ENCODE results near the gene NKX3-2. TPM values are rescaled to one million over a fixed set of nuclear protein-coding genes. Genes with fewer than 3 reads are reported as not detected.

NKX3-2 gene
- total RNA-seq, 1 experiment from 2014 or later, result 1.4 TPM

DNA sequence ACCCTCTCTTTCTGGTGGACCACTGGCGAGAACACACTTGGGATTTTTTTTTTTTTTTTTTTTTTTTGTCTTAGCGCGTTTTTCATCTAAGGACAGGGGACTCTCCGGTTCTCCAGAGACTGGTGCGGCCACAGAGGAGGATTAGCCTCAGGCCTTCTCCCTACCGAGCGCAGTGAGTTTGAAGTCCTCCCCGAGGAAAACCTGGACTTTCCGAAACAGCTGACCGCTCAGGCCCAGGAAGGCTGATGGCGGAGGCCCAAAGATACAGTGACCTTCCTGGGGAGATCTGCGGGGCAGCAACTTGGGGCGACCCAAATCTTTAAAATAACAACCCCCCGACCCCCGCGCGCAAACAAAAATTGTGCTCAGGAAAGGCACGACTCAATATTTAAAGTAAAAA, 9.2 kb downstream of the NKX3-2 start:
- Histone ChIP-seq H4K20me1 (ENCODE audit: insufficient read depth) (no peaks in the 10 kb centered on the region), H3K79me2 (ENCODE audit: insufficient read depth, low read length) (no peaks in the 10 kb centered on the region), H3K9me2 (ENCODE audit: insufficient read depth) (no peaks in the 10 kb centered on the region), H3K9me3 (ENCODE audit: control insufficient read depth in 1 of 2, insufficient read depth in 1 of 2, low read depth in 1 of 2, low read length in 2 of 2) (no peaks in the 10 kb centered on the region), H3K9ac (ENCODE audit: low read length) (no peak overlapping the region), H3K27me3 (ENCODE audit: insufficient read depth, low read length) (no peaks in the 10 kb centered on the region), H3K36me3 (ENCODE audit: control insufficient read depth in 1 of 2, insufficient read depth in 2 of 2, low read length in 2 of 2) (no peaks in the 10 kb centered on the region), H3K27ac (ENCODE audit: low read depth, low read length) (no peak overlapping the region), H3K4me1 (ENCODE audit: control insufficient read depth in 1 of 2, insufficient read depth in 2 of 2, low read length in 2 of 2) (no peaks in the 10 kb centered on the region), H3K4me2 (ENCODE audit: low read length) (no peak overlapping the region), H3K4me3 (replicated peaks in 1 of 2; ENCODE audit: low read depth in 1 of 2, low read length in 2 of 2) (no peak overlapping the region), H2AFZ (ENCODE audit: low read depth, low read length, poor library complexity, severe bottlenecking) (no peak overlapping the region)
- ChIA-PET RAD21 (ENCODE audit: low non-redundant PET in 1 of 2, low total read pairs in 2 of 2, uncharacterized antibody in 2 of 2, unreplicated experiment in 2 of 2) (no interaction called here), POLR2A (no interaction called here), CTCF (no interaction called here)
- TF ChIP-seq TCF7L2 (IDR thresholded peaks at IDR 0.05; ENCODE audit: borderline replicate concordance, extremely low read depth, insufficient read depth, insufficient read length) (no peak), POLR2A (IDR thresholded peaks at IDR 0.05; ENCODE audit: borderline replicate concordance, extremely low read depth, insufficient read depth, insufficient read length) (no peak), ELF1 (IDR thresholded peaks at IDR 0.05; ENCODE audit: borderline replicate concordance, low read depth) (no peak)
- TF ChIP-seq, protein P1, sequence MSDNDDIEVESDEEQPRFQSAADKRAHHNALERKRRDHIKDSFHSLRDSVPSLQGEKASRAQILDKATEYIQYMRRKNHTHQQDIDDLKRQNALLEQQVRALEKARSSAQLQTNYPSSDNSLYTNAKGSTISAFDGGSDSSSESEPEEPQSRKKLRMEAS (IDR thresholded peaks at IDR 0.05), result no peak
- DNase-seq (ENCODE audit: low read depth, low spot score) (no peak), ATAC-seq (no peak)
- BruUV-seq (replicated peaks), result no TSS peak
- intact Hi-C loops (cut with micrococcal nuclease), result no loop called here

DNA sequence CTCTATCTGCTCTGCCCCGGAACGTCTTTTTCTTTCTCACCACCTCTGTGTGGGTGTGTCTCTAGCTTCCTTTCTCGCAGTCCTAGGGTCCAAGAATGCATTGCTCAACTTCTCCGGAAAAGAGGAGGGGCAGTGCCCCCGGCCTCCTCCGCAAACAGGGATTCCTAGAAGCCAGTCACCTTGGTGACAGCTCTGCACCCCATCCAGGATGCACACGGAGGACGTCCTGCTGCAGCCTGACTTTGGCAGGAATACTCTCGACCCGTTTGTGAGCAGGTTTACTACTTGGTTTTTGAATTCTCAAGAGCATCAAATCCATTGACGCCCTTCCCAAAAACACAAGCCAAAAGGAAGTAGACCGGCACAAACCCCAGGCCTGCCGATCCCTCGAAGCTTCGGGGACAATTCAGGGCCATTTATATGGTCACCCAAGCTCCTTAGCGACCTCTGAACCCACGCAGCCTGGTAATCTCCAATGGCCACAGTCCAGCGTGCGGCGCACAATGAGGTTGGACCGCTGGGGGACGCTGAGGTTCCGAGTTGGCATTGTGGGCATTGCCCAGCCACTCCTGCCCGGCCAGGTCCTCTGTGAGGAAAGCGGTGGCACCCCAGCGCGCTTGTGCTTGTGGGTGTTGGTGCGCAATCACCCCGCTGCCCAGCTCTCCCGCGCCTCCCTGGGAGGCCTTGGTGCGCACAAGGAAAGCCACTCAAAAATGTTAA, 9.8 kb downstream of the NKX3-2 start:
- H3K79me2 ChIP-seq (ENCODE audit: insufficient read depth, low read length), result no peaks in the 10 kb centered on the region
- no peak overlapping the region for H3K27ac ChIP-seq (ENCODE audit: low read depth, low read length)
- DNase-seq (ENCODE audit: low read depth, low spot score) (no peak), ATAC-seq (no peak)
- ChIA-PET POLR2A (no interaction called here), RAD21 (ENCODE audit: low non-redundant PET in 1 of 2, low total read pairs in 2 of 2, uncharacterized antibody in 2 of 2, unreplicated experiment in 2 of 2) (no interaction called here), CTCF (no interaction called here)
- H3K4me2 ChIP-seq (ENCODE audit: low read length), result no peak overlapping the region
- H3K9me2 ChIP-seq (ENCODE audit: insufficient read depth), result no peaks in the 10 kb centered on the region
- BruUV-seq (replicated peaks), result no TSS peak
- no peak overlapping the region for H2AFZ ChIP-seq (ENCODE audit: low read depth, low read length, poor library complexity, severe bottlenecking)
- H3K4me1 ChIP-seq (ENCODE audit: control insufficient read depth in 1 of 2, insufficient read depth in 2 of 2, low read length in 2 of 2), result no peaks in the 10 kb centered on the region
- H3K27me3 ChIP-seq (ENCODE audit: insufficient read depth, low read length), result no peaks in the 10 kb centered on the region
- no peaks in the 10 kb centered on the region for H3K36me3 ChIP-seq (ENCODE audit: control insufficient read depth in 1 of 2, insufficient read depth in 2 of 2, low read length in 2 of 2)
- H4K20me1 ChIP-seq (ENCODE audit: insufficient read depth), result no peaks in the 10 kb centered on the region
- H3K9me3 ChIP-seq (ENCODE audit: control insufficient read depth in 1 of 2, insufficient read depth in 1 of 2, low read depth in 1 of 2, low read length in 2 of 2), result no peaks in the 10 kb centered on the region
- no peak overlapping the region for H3K4me3 ChIP-seq (replicated peaks in 1 of 2; ENCODE audit: low read depth in 1 of 2, low read length in 2 of 2)
- intact Hi-C loops (cut with micrococcal nuclease), result no loop called here
- no peak overlapping the region for H3K9ac ChIP-seq (ENCODE audit: low read length)
- no peak for TF ChIP-seq FOSL1 (IDR thresholded peaks at IDR 0.05; ENCODE audit: low read depth)
- TF ChIP-seq ZFX (IDR thresholded peaks at IDR 0.05), result no peak
- no peak for TF ChIP-seq ELF1 (IDR thresholded peaks at IDR 0.05; ENCODE audit: borderline replicate concordance, low read depth)
- no peak for TF ChIP-seq CBX3 (IDR thresholded peaks at IDR 0.05; ENCODE audit: low read depth)
- TF ChIP-seq JUND (IDR thresholded peaks at IDR 0.05), result no peak
- TF ChIP-seq, protein P1 (IDR thresholded peaks at IDR 0.05), result no peak
- TF ChIP-seq, protein P2, sequence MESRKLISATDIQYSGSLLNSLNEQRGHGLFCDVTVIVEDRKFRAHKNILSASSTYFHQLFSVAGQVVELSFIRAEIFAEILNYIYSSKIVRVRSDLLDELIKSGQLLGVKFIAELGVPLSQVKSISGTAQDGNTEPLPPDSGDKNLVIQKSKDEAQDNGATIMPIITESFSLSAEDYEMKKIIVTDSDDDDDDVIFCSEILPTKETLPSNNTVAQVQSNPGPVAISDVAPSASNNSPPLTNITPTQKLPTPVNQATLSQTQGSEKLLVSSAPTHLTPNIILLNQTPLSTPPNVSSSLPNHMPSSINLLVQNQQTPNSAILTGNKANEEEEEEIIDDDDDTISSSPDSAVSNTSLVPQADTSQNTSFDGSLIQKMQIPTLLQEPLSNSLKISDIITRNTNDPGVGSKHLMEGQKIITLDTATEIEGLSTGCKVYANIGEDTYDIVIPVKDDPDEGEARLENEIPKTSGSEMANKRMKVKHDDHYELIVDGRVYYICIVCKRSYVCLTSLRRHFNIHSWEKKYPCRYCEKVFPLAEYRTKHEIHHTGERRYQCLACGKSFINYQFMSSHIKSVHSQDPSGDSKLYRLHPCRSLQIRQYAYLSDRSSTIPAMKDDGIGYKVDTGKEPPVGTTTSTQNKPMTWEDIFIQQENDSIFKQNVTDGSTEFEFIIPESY (IDR thresholded peaks at IDR 0.05; ENCODE audit: extremely low read depth, insufficient replicate concordance, low read length), result no peak
- TF ChIP-seq, protein P3, sequence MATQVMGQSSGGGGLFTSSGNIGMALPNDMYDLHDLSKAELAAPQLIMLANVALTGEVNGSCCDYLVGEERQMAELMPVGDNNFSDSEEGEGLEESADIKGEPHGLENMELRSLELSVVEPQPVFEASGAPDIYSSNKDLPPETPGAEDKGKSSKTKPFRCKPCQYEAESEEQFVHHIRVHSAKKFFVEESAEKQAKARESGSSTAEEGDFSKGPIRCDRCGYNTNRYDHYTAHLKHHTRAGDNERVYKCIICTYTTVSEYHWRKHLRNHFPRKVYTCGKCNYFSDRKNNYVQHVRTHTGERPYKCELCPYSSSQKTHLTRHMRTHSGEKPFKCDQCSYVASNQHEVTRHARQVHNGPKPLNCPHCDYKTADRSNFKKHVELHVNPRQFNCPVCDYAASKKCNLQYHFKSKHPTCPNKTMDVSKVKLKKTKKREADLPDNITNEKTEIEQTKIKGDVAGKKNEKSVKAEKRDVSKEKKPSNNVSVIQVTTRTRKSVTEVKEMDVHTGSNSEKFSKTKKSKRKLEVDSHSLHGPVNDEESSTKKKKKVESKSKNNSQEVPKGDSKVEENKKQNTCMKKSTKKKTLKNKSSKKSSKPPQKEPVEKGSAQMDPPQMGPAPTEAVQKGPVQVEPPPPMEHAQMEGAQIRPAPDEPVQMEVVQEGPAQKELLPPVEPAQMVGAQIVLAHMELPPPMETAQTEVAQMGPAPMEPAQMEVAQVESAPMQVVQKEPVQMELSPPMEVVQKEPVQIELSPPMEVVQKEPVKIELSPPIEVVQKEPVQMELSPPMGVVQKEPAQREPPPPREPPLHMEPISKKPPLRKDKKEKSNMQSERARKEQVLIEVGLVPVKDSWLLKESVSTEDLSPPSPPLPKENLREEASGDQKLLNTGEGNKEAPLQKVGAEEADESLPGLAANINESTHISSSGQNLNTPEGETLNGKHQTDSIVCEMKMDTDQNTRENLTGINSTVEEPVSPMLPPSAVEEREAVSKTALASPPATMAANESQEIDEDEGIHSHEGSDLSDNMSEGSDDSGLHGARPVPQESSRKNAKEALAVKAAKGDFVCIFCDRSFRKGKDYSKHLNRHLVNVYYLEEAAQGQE (IDR thresholded peaks at IDR 0.05; ENCODE audit: low read depth), result no peak
- TF ChIP-seq CEBPB (IDR thresholded peaks at IDR 0.05; ENCODE audit: low read depth), result no peak
- TF ChIP-seq EGR1 (IDR thresholded peaks at IDR 0.05; ENCODE audit: low read depth), result no peak
- no peak for TF ChIP-seq ZNF274 (IDR thresholded peaks at IDR 0.05; ENCODE audit: low read depth, low read length)
- TF ChIP-seq SIN3A (IDR thresholded peaks at IDR 0.05; ENCODE audit: low read depth), result no peak
- no peak for TF ChIP-seq SP1 (IDR thresholded peaks at IDR 0.05; ENCODE audit: low read depth)
- TF ChIP-seq POLR2AphosphoS5 (IDR thresholded peaks at IDR 0.05; ENCODE audit: low read depth, low read length), result no peak
